Measurements from ENCODE around the gene VILL.
"Not testable (repeated sequence)": the region's sequence is repeated elsewhere in the genome, so short reads cannot be mapped to it uniquely, and the experiment has no call there.

Gene VILL

DNA sequence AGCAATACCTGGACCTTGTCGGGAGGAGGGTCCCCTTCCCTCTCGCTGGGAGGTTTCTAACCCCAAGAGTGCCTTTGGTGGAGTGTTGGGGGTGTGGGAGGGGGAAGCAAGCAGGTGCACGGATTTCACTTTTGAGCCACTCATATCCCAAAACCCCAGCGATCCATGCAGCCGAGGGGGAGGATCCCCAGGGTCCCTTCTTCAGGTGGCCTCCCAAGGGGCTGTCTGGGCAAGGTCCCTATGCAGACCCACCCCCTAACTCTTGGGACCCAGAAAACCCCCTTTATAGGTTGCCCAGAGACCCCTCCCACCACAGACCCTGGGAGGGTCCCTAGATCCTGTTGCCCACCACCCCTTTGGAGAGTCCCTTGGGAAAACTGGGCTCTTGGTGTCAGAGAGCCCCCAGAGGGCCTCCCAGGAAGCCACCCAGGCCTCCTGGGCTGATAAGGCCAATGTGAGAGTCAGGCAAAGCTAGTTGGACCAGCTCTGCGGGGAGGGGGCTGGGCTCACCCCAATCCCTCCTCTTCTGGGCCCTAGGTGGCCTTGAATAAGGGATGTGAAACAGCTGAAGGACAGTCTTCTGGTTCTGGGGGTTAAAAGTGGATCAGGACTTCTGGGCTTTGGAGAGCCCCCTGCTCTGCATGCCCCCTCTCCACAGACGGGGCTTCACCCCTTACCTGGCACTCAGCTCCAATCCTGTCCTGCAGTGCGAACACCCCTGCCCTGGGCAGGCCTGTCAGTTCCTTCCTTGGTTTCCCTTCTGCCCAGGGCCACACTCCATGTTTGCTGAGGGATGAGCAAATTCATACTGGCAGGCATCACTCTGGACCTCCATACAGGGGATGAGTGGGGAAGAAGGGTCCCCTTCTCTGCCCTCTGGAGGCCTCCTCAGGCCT lies 39.8 kb downstream of the VILL start:
- Histone ChIP-seq H3K4me2 (ENCODE audit: low read depth, low read length) (peak overlapping the region; percentile 77; the same call in 1 of the 2 replicates), H3K27me3 (replicated peaks; ENCODE audit: insufficient read depth, low read length) (peaks cover 5% of the 10 kb centered on the region; the same call in 1 of the 2 replicates)

GRCh38 chr3:38031022-38031994 lies 40.7 kb downstream of the VILL start:
- H3K9ac ChIP-seq (ENCODE audit: low read length): no peak overlapping the region
- DNase-seq: no peak
- TF ChIP-seq EZH2phosphoT487 (IDR thresholded peaks at IDR 0.05; ENCODE audit: low read length) (no peak), EZH2 (optimal IDR thresholded peaks at IDR 0.05; ENCODE audit: low read depth, low read length) (no peak)
- TF ChIP-seq, protein P1, sequence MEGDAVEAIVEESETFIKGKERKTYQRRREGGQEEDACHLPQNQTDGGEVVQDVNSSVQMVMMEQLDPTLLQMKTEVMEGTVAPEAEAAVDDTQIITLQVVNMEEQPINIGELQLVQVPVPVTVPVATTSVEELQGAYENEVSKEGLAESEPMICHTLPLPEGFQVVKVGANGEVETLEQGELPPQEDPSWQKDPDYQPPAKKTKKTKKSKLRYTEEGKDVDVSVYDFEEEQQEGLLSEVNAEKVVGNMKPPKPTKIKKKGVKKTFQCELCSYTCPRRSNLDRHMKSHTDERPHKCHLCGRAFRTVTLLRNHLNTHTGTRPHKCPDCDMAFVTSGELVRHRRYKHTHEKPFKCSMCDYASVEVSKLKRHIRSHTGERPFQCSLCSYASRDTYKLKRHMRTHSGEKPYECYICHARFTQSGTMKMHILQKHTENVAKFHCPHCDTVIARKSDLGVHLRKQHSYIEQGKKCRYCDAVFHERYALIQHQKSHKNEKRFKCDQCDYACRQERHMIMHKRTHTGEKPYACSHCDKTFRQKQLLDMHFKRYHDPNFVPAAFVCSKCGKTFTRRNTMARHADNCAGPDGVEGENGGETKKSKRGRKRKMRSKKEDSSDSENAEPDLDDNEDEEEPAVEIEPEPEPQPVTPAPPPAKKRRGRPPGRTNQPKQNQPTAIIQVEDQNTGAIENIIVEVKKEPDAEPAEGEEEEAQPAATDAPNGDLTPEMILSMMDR (IDR thresholded peaks at IDR 0.05; ENCODE audit: low read length): no peak
- no peaks in the 10 kb centered on the region for H3K36me3 ChIP-seq (replicated peaks; ENCODE audit: insufficient read depth, low read length)
- no peaks in the 10 kb centered on the region for H3K9me3 ChIP-seq (replicated peaks; ENCODE audit: insufficient read depth, low read length)
- H2AFZ ChIP-seq (ENCODE audit: low read length): no peak overlapping the region
- no peaks in the 10 kb centered on the region for H3K4me1 ChIP-seq (ENCODE audit: low read length)
- H3F3A ChIP-seq (ENCODE audit: insufficient read depth, low read length): no peaks in the 10 kb centered on the region
- H3K9me2 ChIP-seq (replicated peaks; ENCODE audit: insufficient read depth, low read length): no peaks in the 10 kb centered on the region
- no peak overlapping the region for H3K4me2 ChIP-seq (ENCODE audit: low read depth, low read length)
- H3K4me3 ChIP-seq (ENCODE audit: low read length): no peak overlapping the region
- H4K20me1 ChIP-seq (ENCODE audit: insufficient read depth, low read length): no peaks in the 10 kb centered on the region
- H3K79me2 ChIP-seq (ENCODE audit: low read length): no peaks in the 10 kb centered on the region
- peaks cover 5% of the 10 kb centered on the region; the same call in 1 of the 2 replicates for H3K27me3 ChIP-seq (replicated peaks; ENCODE audit: insufficient read depth, low read length)
- no peak overlapping the region for H3K27ac ChIP-seq (ENCODE audit: low read length)

More for the DNA sequence above, 39.8 kb downstream of the VILL start:
- H3K4me1 ChIP-seq (ENCODE audit: low read length): peaks cover 5% of the 10 kb centered on the region; the same call in 1 of the 2 replicates
- no peaks in the 10 kb centered on the region for H3K36me3 ChIP-seq (replicated peaks; ENCODE audit: insufficient read depth, low read length)
- no peak for TF ChIP-seq EZH2phosphoT487 (IDR thresholded peaks at IDR 0.05; ENCODE audit: low read length)
- TF ChIP-seq, protein P1 (IDR thresholded peaks at IDR 0.05; ENCODE audit: low read length): no peak
- no peak for TF ChIP-seq EZH2 (optimal IDR thresholded peaks at IDR 0.05; ENCODE audit: low read depth, low read length)
- DNase-seq: no peak
- no peak overlapping the region for H3K27ac ChIP-seq (ENCODE audit: low read length)
- no peaks in the 10 kb centered on the region for H4K20me1 ChIP-seq (ENCODE audit: insufficient read depth, low read length)
- no peaks in the 10 kb centered on the region for H3K9me2 ChIP-seq (replicated peaks; ENCODE audit: insufficient read depth, low read length)
- no peaks in the 10 kb centered on the region for H3K9me3 ChIP-seq (replicated peaks; ENCODE audit: insufficient read depth, low read length)
- H3K9ac ChIP-seq (ENCODE audit: low read length): no peak overlapping the region
- H3F3A ChIP-seq (ENCODE audit: insufficient read depth, low read length): no peaks in the 10 kb centered on the region
- peak overlapping the region; percentile 48; the same call in 1 of the 2 replicates for H2AFZ ChIP-seq (ENCODE audit: low read length)
- H3K4me3 ChIP-seq (ENCODE audit: low read length): peak overlapping the region; percentile 43
- H3K79me2 ChIP-seq (ENCODE audit: low read length): no peaks in the 10 kb centered on the region

DNA sequence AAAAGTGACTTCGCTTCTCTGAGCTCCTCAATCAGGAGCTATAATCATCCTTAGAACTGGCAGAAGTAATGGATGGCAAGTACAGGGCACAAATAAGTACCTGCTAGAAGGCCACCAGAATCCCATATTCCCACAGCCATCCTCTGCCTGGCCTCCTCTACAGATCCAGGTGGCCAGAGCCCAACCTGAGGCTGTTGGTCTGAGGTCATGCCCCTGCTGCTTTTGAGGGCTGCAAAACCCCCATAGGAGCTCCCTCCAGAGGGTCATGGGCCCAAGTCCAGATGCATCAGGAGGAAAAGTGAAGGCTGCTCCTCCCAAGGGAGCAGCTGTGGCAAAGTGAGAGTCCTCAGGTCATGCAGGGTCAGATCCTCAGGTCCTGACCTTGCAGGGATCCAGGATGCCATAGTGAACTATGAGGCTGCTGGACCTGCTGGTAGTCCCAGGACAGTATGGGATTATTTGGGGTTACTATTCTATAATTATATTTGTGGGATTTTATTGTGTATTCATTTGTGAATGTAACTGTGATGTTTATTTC lies 41.8 kb downstream of the VILL start:
- Histone ChIP-seq H4K20me1 (ENCODE audit: insufficient read depth, low read length) (no peaks in the 10 kb centered on the region), H3K9me2 (replicated peaks; ENCODE audit: insufficient read depth, low read length) (no peaks in the 10 kb centered on the region), H3K4me1 (ENCODE audit: low read length) (no peaks in the 10 kb centered on the region), H3K79me2 (ENCODE audit: low read length) (no peaks in the 10 kb centered on the region), H3K9me3 (replicated peaks; ENCODE audit: insufficient read depth, low read length) (no peaks in the 10 kb centered on the region), H3K27me3 (replicated peaks; ENCODE audit: insufficient read depth, low read length) (peaks cover 5% of the 10 kb centered on the region; the same call in 1 of the 2 replicates), H3K27ac (ENCODE audit: low read length) (no peak overlapping the region), H2AFZ (ENCODE audit: low read length) (no peak overlapping the region), H3K9ac (ENCODE audit: low read length) (no peak overlapping the region), H3K4me2 (ENCODE audit: low read depth, low read length) (no peak overlapping the region), H3F3A (ENCODE audit: insufficient read depth, low read length) (no peaks in the 10 kb centered on the region), H3K4me3 (ENCODE audit: low read length) (no peak overlapping the region), H3K36me3 (replicated peaks; ENCODE audit: insufficient read depth, low read length) (no peaks in the 10 kb centered on the region)
- no peak for DNase-seq
- TF ChIP-seq, protein P1 (IDR thresholded peaks at IDR 0.05; ENCODE audit: low read length): no peak
- TF ChIP-seq EZH2phosphoT487 (IDR thresholded peaks at IDR 0.05; ENCODE audit: low read length): no peak
- TF ChIP-seq EZH2 (optimal IDR thresholded peaks at IDR 0.05; ENCODE audit: low read depth, low read length): no peak

GRCh38 chr3:38033586-38033985 lies 43.0 kb downstream of the VILL start:
- not testable (repeated sequence) for H3K9me2 ChIP-seq (replicated peaks; ENCODE audit: insufficient read depth, low read length); H3K4me3 ChIP-seq (ENCODE audit: low read length); H3K4me2 ChIP-seq (ENCODE audit: low read depth, low read length); H4K20me1 ChIP-seq (ENCODE audit: insufficient read depth, low read length); H3F3A ChIP-seq (ENCODE audit: insufficient read depth, low read length); H3K27me3 ChIP-seq (replicated peaks; ENCODE audit: insufficient read depth, low read length); DNase-seq; H3K79me2 ChIP-seq (ENCODE audit: low read length); H2AFZ ChIP-seq (ENCODE audit: low read length); H3K9ac ChIP-seq (ENCODE audit: low read length); H3K4me1 ChIP-seq (ENCODE audit: low read length); H3K36me3 ChIP-seq (replicated peaks; ENCODE audit: insufficient read depth, low read length); H3K9me3 ChIP-seq (replicated peaks; ENCODE audit: insufficient read depth, low read length); H3K27ac ChIP-seq (ENCODE audit: low read length)

DNA sequence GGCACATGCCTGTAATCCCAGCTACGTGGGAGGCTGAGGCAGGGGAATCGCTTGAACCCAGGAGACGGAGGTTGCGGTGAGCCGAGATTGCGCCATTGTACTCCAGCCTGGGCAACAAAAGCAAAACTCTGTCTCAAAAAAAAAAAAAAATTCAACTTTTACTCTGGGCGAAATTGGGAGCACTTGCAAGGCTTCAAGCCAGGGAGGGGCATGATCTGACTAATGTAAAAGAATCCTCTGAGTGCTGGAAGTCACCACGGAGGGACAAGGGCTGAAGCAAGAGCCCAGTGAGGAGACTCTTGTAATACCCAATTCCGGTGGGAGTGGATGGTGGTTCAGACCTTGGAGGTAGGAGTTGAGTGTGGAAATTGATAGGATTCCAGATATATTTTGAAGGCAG lies 43.7 kb downstream of the VILL start:
- H3K9ac ChIP-seq (ENCODE audit: low read length); H3K4me1 ChIP-seq (ENCODE audit: low read length); DNase-seq; H3F3A ChIP-seq (ENCODE audit: insufficient read depth, low read length); H3K4me3 ChIP-seq (ENCODE audit: low read length); H2AFZ ChIP-seq (ENCODE audit: low read length); H3K27ac ChIP-seq (ENCODE audit: low read length); H3K27me3 ChIP-seq (replicated peaks; ENCODE audit: insufficient read depth, low read length); H3K4me2 ChIP-seq (ENCODE audit: low read depth, low read length); H3K79me2 ChIP-seq (ENCODE audit: low read length); H4K20me1 ChIP-seq (ENCODE audit: insufficient read depth, low read length); H3K36me3 ChIP-seq (replicated peaks; ENCODE audit: insufficient read depth, low read length); H3K9me3 ChIP-seq (replicated peaks; ENCODE audit: insufficient read depth, low read length); H3K9me2 ChIP-seq (replicated peaks; ENCODE audit: insufficient read depth, low read length): not testable (repeated sequence)
